Stimulated activated naive CD8-positive, alpha-beta T cell treated with anti-CD3 and anti-CD28 coated beads, Interleukin-15, amount 100 ng/mL, for 72 hours (primary cell): ENCODE data around the gene GMCL2.
A peak's percentile ranks its signal among the peaks of the same experiment; 100 is the strongest.

ENCODE experiments used
- ATAC-seq: fragments of 150-1000 bp; cut with Tn5 transposase; 2 replicates; pipeline ENCODE4 v1.10.0; 2021; ENCODE audit warnings: mild to moderate bottlenecking, moderate library complexity
- DNase-seq, 2 donors: peaks; one replicate each; pipeline ENCODE4 v3.0.0; 2021 to 2022
- H3K27ac Mint-ChIP-seq, 2 donors: one replicate each; pipeline ENCODE4 v1.8.0; 2022; ENCODE audit warnings: mild to moderate bottlenecking in 2 of 2, mixed read lengths in 2 of 2, moderate library complexity in 2 of 2
- H3K27me3 Mint-ChIP-seq: one replicate; pipeline ENCODE4 v1.8.0; 2022; ENCODE audit warnings: mixed read lengths
- H3K4me1 Mint-ChIP-seq: one replicate; pipeline ENCODE4 v1.8.0; 2022; ENCODE audit warnings: mild to moderate bottlenecking, mixed read lengths
- H3K4me3 Mint-ChIP-seq, 2 donors: one replicate each; pipeline ENCODE4 v1.8.0; 2022; ENCODE audit warnings: mild to moderate bottlenecking in 2 of 2, mixed read lengths in 2 of 2, moderate library complexity in 1 of 2
- H3K9me3 Mint-ChIP-seq, 2 donors: one replicate each; pipeline ENCODE4 v1.8.0; 2022; ENCODE audit warnings: mixed read lengths in 2 of 2

Gene GMCL2

DNA sequence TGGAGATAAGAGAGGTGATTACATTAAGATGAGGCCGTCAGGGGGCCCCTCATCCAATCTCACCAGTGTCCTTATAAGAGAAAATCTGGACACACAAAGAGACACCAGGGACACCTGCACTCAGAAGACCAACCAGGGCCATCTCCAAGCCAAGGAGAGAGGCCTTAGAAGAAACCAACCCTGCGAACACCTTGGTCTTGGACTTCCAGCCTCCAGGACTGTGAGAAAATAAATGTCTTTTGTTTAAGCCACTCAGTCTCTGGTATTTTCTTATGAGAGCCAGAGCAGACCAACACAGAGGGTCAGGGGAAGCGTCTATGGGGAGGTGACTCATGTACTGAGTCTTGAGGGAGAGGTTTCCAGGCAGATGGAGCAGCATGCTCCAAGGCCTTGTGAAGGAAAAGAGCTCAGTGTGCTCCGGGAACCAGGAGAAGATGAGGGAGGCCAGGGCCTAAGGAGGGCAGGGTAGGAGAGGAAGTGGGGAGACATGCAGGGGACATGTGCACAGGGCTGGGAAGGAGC, 40.0 kb upstream of the GMCL2 start:
- Mint-ChIP-seq H3K9me3 (no peaks in the 10 kb centered on the region), H3K4me1 (peaks cover 61% of the 10 kb centered on the region), H3K4me3 (no peak overlapping the region), H3K27ac (no peak overlapping the region), H3K27me3 (no peaks in the 10 kb centered on the region)
- no peak for ATAC-seq
- no peak for DNase-seq

DNA sequence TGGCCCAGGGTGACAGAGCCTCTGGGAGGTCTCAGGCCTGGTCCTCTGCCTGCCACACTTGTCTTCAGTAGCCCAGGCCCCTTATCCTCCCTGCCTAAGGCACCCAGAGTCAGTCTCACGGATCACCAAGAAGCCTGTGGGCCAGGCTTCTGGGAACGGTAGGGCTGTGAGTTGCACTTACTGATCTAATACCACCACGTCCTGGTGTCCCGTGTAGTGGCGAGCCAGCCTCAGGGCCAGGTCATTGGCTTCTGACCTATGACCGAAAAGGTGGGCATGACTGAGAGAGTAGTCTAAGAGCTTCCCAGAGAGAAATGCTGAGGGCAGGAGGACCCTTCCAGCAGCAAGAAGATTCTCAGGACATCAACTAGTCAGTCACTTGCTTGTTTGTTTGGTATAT, 38.0 kb upstream of the GMCL2 start:
- no peak overlapping the region for H3K4me3 Mint-ChIP-seq
- H3K4me1 Mint-ChIP-seq, result peaks cover 59% of the 10 kb centered on the region
- H3K27ac Mint-ChIP-seq, result no peak overlapping the region
- DNase-seq (no peak), ATAC-seq (no peak)
- no peaks in the 10 kb centered on the region for H3K9me3 Mint-ChIP-seq
- H3K27me3 Mint-ChIP-seq, result no peaks in the 10 kb centered on the region

DNA sequence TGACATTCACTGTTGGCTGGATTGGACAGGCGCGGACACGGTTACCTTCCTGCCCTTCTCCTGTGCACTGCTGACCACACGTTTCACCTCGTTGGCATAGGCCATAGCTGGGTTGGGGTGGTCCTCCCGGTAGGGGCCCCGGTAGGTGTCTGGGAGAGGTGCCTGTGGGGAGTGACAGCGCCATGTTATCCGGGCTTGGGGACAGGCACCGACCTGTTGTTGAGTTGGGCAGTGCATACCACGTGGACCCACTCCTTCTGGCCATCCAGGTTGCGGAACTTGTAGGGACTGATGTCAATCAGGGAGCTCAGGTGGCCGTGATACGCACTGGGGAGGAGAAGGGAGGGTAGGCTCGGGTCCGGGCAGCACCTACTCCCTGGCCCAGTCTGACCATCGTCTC, 37.2 kb upstream of the GMCL2 start:
- no peak overlapping the region for H3K27ac Mint-ChIP-seq
- ATAC-seq, result no peak
- H3K4me1 Mint-ChIP-seq, result peaks cover 51% of the 10 kb centered on the region
- DNase-seq, result no peak
- no peaks in the 10 kb centered on the region for H3K9me3 Mint-ChIP-seq
- H3K4me3 Mint-ChIP-seq, result no peak overlapping the region
- H3K27me3 Mint-ChIP-seq, result no peaks in the 10 kb centered on the region

DNA sequence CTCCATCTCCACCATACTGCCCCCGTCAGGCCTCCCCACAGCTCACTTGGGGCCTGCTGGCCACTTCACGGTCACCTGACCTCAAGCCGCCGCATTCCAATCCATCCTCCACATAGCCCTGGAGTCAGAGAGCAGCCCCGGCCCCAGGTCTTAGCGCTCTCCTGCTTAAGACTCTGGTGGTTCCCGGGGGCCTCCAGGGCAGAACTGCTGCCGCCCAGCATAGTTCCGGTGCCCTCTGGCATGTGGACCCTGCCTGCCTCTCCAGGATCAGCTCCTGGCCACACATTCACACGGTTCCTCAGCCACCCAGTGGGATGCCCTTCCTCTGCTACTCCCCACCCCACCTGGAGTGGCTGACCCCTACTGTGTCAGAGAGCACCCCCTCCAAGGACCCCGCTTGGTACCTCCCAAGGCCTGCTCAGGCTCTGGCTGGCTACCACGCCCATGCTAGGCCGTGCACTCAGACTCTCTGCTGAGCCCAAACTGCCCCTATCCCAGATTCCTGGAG, 36.7 kb upstream of the GMCL2 start:
- DNase-seq (no peak), ATAC-seq (peak; percentile 31)
- no peaks in the 10 kb centered on the region for H3K9me3 Mint-ChIP-seq
- peaks cover 46% of the 10 kb centered on the region for H3K4me1 Mint-ChIP-seq
- H3K27ac Mint-ChIP-seq, result peak overlapping the region in 1 of 2 donors; percentile 48
- H3K4me3 Mint-ChIP-seq, result no peak overlapping the region
- no peaks in the 10 kb centered on the region for H3K27me3 Mint-ChIP-seq

DNA sequence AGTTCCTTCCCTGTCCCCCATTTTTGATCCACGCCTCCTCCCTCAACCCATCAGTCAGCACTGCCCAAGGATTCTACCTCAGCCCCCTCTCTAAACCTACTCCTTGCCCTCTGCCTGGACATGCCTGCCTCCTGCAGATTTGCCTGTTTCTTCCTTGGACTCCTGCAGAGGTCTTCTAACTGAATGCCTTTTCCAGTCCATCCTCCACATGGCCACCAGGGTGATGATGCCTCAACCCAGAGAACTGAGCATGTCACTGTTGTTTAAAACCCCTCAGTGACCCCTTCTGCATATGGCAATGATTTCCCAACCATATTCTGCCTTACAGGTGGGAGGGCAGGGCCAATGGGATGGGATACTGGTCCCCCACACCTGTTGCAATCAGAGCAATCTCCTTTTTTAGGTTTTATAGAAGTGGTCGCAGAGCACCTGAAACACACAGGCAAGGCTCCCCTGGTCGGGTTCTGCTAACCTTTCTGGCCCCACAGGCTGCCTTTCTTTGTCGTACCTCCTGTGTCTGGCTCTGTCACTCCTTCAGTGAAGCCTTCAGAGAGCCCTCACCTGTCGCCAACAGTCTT, 36.1 kb upstream of the GMCL2 start:
- H3K27ac Mint-ChIP-seq, result peak overlapping the region; percentile 28 to 38
- peaks cover 40% of the 10 kb centered on the region for H3K4me1 Mint-ChIP-seq
- no peaks in the 10 kb centered on the region for H3K9me3 Mint-ChIP-seq
- no peak for DNase-seq
- ATAC-seq, result no peak
- H3K4me3 Mint-ChIP-seq, result no peak overlapping the region
- no peaks in the 10 kb centered on the region for H3K27me3 Mint-ChIP-seq

DNA sequence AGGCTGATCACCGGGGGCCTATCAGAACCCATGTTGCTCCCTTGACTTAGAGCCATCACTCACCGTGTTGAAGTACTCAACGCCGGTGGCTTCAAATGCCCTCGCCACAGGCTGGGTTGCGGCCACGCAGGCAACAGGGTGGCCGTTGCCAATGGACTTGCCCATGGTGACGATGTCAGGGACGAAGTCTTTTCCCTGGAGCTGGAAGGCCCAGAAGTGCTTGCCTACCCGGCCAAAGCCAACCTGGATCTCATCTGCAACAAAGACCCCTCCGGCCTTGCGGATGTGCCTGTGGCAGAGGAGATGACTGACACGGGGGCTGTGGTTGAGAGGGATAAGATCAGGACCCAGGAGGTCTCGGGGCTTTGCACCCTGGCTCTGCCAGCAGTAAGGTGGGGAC, 35.1 kb upstream of the GMCL2 start:
- H3K4me3 Mint-ChIP-seq, result no peak overlapping the region
- H3K27ac Mint-ChIP-seq, result no peak overlapping the region
- no peak for DNase-seq

DNA sequence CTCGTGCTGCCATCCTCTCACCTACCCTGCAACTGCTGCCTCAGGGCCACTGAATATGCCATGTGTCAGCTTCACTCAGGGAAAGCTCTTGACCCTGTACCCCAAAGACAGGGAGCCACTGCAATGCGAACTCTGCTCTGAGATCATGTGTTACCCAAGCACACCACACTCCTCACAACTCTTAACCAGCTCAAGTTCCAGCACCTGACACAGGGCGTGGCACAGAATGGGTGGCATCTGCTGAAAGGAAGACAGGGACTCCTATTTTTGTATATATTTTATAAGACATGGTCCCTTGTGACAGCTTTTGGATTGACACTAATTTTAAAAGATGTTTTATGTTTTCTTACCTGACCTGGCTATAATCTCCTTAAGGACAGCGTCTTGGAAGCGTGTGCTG, 34.7 kb upstream of the GMCL2 start:
- no peaks in the 10 kb centered on the region for H3K27me3 Mint-ChIP-seq
- H3K27ac Mint-ChIP-seq, result peak overlapping the region in 1 of 2 donors; percentile 77
- no peaks in the 10 kb centered on the region for H3K9me3 Mint-ChIP-seq
- H3K4me3 Mint-ChIP-seq, result no peak overlapping the region
- ATAC-seq (no peak), DNase-seq (no peak)
- H3K4me1 Mint-ChIP-seq, result peaks cover 27% of the 10 kb centered on the region

More for the DNA sequence above, 35.1 kb upstream of the GMCL2 start:
- no peak for ATAC-seq
- H3K4me1 Mint-ChIP-seq, result peaks cover 30% of the 10 kb centered on the region
- H3K9me3 Mint-ChIP-seq, result no peaks in the 10 kb centered on the region
- no peaks in the 10 kb centered on the region for H3K27me3 Mint-ChIP-seq

DNA sequence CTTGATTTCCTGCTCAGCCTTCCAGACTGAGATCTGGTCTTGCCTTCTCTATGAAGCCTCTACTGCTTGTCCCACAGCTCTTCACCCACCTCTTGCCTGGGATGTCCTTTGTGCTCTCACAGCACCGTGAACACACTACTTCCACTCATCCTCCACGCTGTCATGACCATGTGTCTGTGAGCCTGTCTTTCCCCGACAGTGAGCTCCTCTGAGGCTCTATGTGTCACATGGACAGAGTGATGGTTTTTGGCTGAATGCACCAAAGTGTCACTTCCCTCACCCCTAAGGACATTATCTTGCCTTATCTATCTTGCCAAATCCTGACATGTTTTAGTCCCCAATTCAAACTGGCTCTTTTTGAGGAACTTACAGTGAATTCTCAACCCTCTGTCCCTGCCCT, 34.1 kb upstream of the GMCL2 start:
- H3K9me3 Mint-ChIP-seq, result no peaks in the 10 kb centered on the region
- H3K4me3 Mint-ChIP-seq, result no peak overlapping the region
- no peaks in the 10 kb centered on the region for H3K27me3 Mint-ChIP-seq
- peak overlapping the region; percentile 38 to 42 for H3K27ac Mint-ChIP-seq
- ATAC-seq (peak; percentile 33), DNase-seq (no peak)
- H3K4me1 Mint-ChIP-seq, result peaks cover 32% of the 10 kb centered on the region

DNA sequence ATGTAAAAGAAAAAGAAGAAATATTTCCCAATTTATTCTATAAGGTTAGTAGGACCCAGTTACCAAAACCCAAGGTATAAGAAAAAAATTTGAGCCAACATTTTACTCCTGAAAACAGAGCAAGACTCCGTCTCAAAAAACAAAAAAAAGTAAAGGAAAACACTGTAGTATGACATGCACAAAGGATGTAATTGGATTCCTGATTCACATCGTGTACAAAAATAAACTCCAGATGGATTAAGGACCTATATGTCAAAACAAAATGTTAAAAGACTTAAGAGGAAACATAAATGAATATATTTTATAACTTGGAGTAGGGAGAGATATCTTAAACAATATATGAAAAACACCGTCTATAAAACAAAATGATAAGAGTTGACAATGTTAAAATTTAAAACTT, 31.7 kb upstream of the GMCL2 start:
- ATAC-seq (no peak), DNase-seq (no peak)
- no peaks in the 10 kb centered on the region for H3K27me3 Mint-ChIP-seq
- no peaks in the 10 kb centered on the region for H3K9me3 Mint-ChIP-seq
- H3K27ac Mint-ChIP-seq, result peak overlapping the region in 1 of 2 donors; percentile 36
- no peak overlapping the region for H3K4me3 Mint-ChIP-seq
- H3K4me1 Mint-ChIP-seq, result peaks cover 53% of the 10 kb centered on the region

DNA sequence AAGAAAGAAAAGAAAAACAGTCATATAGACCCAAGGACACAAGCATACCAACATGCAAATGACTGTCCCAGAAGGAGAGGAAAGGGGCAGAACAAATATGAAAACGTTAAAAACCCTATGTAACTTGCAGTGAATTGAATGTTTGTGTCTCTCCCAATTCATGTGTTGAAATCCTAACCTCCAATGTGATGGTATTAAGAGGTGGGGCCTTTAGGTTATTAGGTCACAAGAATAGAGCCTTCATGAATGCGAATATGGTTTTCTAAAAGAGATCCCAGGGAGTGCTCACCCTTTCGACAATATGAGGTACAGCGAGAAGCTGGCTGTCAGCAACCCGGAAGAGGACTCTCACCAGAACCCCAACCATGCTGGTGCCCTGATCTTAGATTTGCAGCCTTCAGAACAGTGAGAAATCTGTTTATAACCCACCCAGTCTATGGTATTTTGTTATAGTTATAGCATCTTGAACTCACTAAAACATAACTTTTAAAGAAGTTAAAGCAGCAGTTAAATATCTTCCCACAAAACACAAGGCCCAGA, 31.1 kb upstream of the GMCL2 start:
- Mint-ChIP-seq H3K9me3 (no peaks in the 10 kb centered on the region), H3K27me3 (no peaks in the 10 kb centered on the region), H3K4me1 (peaks cover 53% of the 10 kb centered on the region), H3K27ac (peak overlapping the region in 1 of 2 donors; percentile 36), H3K4me3 (no peak overlapping the region)
- ATAC-seq, result no peak
- DNase-seq, result no peak

DNA sequence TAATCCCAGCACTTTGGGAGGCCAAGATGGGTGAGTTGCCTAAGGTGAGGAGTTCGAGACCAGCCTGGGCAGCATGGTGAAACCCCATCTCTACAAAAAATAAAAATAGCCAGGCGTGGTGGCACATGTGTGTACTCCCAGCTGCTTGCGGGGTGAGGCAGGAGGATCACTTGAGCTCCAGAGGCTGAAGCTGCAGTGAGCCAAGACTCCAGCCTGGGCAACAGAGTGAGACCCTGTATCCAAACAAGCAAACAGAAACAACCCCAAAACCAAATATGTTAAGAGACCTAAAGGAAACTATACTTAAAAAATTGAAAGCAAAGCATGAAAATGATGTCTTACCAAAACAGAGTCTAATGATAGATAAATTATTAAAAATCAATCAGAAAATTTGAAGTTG, 29.6 kb upstream of the GMCL2 start:
- H3K27ac Mint-ChIP-seq, result peak overlapping the region; percentile 42 to 98
- no peak for DNase-seq
- no peak overlapping the region for H3K4me3 Mint-ChIP-seq

DNA sequence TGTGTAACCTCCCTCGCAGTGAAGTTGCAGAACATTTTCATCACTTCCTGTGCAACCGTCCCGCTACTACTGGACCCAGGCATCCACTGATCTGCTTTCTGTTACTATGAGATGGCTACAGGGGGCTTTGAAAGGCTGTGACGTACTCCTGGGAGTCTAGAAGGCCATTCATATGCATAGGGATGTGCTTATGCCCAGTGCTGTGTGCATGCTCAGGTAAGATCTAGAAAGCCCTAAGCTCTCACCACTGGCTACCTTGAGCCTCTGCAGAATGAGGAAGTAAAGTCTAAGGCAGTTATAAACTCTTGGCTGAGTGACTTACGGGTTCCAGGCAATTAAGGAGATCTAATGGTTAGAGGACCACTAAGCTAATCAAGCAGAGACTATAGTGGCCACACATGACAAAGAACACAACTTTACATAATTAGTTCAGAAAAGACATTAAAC, 28.9 kb upstream of the GMCL2 start:
- Mint-ChIP-seq H3K9me3 (no peaks in the 10 kb centered on the region), H3K27ac (peak overlapping the region; percentile 95 to 98), H3K4me1 (peaks cover 62% of the 10 kb centered on the region), H3K27me3 (no peaks in the 10 kb centered on the region), H3K4me3 (peak overlapping the region in 1 of 2 donors; percentile 24)
- DNase-seq (peak in 1 of 2 donors; percentile 52), ATAC-seq (peak; percentile 67)

More for the DNA sequence above, 29.6 kb upstream of the GMCL2 start:
- no peaks in the 10 kb centered on the region for H3K27me3 Mint-ChIP-seq
- no peak for ATAC-seq
- H3K9me3 Mint-ChIP-seq, result no peaks in the 10 kb centered on the region
- peaks cover 62% of the 10 kb centered on the region for H3K4me1 Mint-ChIP-seq

DNA sequence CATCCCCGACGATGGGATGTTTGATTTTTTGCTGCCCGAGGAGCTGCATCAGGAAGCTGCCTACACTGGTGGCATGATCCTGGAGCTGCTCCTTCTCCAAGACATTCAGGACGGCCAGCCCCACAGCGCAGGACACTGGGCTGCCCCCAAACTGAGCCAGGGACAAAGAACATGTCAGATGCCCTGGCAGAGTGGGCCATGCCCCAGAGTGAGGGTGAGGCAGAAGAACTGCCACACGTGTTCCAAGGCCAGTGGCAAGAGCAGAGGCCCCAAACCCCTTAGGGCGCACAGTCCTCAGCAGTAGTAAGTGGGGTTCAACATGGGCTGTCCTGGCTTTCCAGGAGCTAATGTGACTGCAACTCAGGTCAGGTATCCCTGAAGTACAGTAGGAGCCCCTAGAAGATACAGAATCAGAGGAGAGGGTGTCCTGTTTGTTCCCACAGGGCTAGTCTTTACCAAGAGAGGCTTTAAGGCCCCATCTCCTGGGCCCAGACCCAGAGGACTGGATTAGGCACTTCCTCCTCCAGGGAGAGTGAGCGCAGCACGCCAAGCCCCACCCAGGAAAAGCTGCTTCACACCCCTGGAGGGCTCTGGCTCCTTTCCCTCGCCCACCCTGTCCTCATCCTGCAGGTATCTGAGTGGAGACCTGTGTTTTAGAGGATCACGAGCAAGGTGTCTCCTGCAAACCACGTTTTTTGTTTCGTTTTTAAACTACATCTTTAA, 28.3 kb upstream of the GMCL2 start:
- Mint-ChIP-seq H3K4me1 (peaks cover 58% of the 10 kb centered on the region), H3K27ac (peak overlapping the region; percentile 95 to 98), H3K9me3 (no peaks in the 10 kb centered on the region), H3K4me3 (peak overlapping the region in 1 of 2 donors; percentile 55), H3K27me3 (no peaks in the 10 kb centered on the region)
- ATAC-seq, result peak; percentile 36
- no peak for DNase-seq

DNA sequence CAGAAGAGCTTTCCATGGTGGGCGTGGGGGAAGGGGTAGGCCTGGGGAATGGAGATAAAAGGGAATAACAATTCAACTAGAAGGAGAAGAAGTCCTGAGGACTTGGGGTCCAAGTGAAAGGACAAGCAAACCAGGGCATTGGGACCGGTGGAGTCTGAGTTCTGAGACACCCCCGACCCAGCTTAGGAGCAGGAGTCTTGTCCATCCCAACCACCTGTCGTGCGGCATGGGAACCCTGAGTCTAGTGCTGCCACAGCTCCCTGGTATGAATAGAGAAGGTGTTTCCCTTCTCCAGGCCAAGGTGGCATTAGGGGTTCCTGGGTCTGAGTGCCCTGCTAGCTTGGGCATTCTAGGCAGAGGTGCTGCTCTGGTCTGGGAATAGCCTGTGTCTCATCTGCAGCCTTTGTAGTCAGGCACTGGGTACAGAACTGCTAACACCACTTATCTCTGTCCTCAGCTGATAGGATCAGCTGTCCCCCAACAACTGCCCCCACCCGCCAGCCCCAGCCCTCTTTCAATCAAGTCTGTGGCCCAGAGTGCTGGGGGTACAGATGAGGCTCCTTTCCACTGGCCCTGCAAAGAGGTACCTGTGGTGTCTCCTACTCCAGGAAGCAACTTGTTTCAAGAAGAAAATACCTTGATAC, 27.1 kb upstream of the GMCL2 start:
- no peak for DNase-seq
- peak; percentile 2 for ATAC-seq
- H3K27me3 Mint-ChIP-seq, result no peaks in the 10 kb centered on the region
- peaks cover 69% of the 10 kb centered on the region for H3K4me1 Mint-ChIP-seq
- no peak overlapping the region for H3K4me3 Mint-ChIP-seq
- no peaks in the 10 kb centered on the region for H3K9me3 Mint-ChIP-seq
- peak overlapping the region; percentile 95 to 98 for H3K27ac Mint-ChIP-seq

DNA sequence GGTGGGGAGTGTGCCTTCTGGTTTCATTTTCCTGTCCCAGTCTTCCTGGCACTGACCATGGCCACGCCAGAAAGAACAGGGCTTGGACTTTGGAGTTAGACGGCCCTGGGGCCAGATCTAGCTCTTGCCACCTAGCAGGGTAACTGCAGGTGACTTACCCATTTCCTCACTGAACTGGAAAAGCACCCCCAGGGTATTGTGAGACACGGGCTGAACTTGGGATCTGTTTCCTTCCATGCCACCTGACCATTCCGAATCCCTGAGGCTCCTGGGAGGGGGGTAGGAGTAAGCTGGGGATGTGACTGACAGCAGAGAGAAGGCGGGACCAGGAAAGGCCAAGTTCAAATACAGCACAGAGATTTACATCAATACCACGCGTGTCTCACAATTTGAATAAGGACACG, 26.6 kb upstream of the GMCL2 start:
- Mint-ChIP-seq H3K27me3 (no peaks in the 10 kb centered on the region), H3K4me3 (no peak overlapping the region), H3K9me3 (no peaks in the 10 kb centered on the region), H3K27ac (peak overlapping the region; percentile 80 to 95), H3K4me1 (peaks cover 74% of the 10 kb centered on the region)
- ATAC-seq (no peak), DNase-seq (no peak)
